ENCODE measurements around the gene C6orf141.
A peak's percentile ranks its signal among the peaks of the same experiment; 100 is the strongest.

C6orf141 gene

DNA sequence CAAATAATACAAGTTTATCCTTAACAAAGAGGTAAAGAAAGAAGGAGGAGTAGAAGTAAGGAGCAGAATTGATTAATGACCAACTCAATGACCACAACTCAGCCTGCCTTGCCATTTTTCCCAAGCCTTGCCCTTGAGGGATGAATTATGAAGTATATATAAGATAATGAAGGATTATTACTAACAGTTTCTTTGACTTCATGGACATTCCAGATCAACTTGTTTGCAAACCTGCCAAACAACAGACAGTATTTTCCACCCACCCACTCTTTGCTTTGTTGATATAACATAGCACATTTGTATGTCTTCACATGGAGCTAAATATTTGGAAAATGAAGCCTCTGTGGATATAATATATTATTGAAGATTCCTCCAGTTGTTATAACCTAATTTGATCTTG is 9.9 kb upstream of the C6orf141 start:
- no peak for DNase-seq

DNA sequence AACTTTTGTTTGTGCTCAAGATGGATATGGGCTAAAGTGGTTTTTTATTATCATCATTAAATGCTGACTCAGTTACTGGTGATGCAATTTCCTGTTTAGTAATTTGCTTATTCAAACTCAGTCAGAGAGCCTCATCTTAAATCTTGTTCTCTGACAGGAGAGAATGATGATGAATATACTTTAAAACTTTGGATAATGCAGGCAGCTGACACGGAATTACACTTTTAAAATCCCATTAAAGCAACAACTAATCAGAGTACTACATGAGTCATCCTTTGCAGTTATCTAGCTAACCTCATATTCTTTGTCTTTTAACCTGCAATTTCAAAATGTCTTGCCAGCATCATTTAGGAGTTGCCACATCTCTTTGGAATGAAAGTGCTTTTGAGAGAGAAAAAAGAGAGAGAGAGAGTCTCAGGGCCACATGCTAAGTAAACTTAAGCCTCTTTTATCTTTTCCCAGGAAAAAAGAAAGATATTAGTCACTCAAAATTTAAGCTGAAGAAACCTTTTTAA is 9.2 kb upstream of the C6orf141 start:
- peak; percentile 17 for DNase-seq

DNA sequence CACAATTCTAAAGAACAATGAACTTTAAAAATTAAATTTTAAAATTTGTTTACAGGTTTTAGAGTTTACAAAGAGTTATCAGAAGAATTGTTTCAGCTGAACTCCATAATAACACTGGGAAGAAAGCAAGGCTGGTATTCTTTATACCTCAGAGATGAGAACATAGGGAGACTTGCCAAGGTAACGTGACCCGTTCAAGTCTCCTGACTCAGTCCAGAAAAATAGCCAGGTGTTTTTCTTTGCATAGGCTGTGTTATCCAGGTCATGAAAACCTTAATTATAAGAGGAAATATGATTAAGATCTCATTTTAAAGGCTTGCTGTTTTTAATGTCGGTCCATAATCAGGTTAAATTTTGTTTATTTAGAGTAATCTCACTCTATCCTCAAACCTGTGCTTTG is 8.5 kb upstream of the C6orf141 start:
- peak; percentile 46 for DNase-seq

DNA sequence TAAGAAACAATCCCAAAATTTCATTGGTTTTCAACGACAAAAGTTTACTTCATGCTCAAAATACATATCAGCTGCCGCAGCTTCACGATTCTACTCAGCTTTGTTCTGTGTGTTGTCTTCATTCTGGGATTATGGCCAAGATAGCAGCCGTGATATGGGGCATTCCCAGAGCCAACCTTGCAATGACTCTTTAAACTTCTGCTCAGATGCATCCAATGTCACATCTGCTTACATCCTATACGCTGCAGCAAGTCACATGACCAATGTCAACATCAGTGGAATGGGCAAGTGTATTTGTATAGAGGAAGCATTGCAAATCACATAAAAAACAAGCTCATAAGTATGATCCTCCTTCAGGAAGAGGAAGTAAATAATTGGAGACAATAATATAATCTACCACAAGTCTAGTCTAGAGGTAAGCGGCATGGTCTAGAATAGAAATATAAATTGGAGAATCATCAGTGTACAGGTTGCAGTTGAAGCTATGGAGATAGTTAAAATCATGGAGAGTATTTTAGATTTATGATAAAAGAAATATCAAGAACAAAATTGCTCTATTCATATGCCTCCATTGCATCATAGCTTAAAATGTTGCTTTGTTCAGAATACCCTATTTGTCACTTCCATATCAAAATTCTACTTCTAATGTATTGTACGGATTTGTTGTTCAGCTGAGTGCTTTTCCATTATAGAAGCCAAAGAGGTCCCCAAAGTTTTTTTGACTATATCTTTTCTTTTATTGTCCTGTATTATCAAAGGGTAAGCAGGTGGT is 7.2 kb upstream of the C6orf141 start:
- no peak for DNase-seq

DNA sequence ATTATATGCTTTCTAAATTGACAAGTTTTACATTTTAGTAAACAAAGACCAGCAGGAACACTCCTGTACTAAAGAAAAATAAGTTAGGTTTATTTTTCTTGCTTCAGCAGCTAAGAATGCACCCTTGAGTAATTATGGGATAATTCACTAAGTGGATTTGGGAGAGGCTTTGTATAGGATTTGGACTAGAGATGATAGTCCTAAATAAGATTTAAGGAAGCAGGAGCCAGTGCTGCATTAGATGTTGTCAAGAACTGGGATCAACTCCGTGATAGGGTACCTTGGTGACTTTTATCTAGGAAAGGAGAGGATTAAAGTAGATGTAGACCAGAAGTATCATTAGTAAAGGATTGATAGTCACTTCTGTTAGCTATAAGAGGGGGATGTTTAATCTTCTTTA is 4.1 kb upstream of the C6orf141 start:
- no peak for DNase-seq

DNA sequence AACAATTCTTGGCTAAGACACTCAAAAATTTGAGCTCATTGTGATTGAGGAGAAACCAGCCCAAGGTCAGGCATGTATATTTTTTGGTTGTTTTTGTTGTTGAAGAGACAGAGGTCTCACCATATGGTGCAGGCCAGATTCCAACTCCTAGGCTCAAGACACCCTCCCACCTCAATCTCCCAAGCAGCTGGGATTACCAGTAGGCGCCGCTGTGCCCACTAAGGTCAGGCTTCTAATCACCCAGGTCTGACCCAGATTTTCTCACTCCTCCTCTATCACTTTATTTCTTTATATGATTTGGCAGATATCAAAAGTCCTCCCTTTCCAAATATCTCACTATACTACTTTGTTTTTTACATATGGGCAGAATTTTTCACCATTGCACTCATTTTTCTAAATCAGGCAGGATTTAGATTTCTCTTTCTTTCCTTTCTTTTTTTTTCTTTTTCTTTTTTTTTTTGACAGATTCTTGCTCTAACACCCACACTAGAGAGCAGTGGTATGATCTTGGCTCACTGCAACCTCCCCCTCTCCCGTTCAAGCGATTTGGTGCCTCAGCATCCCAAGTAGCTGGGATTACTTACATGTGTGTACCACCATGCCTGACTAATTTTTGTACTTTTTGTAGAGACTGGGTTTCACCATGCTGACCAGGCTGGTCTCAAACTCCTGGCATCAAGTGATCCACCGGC is 1.7 kb upstream of the C6orf141 start:
- DNase-seq, result no peak

DNA sequence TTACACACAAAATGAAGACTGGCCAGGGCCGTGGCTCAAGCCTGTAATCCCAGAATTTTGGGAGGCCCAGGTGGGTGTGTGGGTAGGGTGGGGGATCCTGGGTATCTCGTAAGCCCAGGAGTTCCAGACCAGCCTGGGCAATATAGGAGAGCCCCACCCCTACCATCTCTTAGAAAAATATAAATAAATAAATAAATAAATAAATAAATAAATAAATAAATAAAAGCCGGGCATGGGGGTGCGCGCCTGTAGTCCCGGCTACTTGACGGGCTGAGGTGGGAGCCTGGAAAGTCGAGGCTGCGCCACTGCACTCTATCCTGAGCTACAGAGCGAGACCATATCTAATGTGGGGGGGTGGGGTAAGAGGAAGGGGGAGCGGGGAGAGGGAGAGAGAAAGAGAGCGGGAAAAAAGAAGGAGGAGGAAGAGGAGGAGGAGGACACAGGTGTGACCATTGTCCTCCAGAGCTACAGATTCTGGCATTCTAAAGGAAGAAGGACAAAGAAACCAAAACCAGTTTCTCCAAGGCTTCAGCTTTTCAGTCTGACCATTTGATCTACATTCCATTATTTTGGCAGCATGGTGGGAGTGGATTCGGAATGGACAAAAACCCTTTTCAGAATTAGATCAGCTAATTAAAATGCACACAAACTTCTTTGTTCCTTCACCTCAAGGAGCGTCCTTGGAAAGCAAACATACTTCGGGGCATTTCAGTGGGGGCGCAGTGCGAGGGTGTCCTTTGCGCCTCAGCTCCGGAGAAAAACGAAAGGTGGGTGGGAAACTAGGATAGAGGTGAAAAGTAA is 577 bp upstream of the C6orf141 start:
- DNase-seq, result no peak

DNA sequence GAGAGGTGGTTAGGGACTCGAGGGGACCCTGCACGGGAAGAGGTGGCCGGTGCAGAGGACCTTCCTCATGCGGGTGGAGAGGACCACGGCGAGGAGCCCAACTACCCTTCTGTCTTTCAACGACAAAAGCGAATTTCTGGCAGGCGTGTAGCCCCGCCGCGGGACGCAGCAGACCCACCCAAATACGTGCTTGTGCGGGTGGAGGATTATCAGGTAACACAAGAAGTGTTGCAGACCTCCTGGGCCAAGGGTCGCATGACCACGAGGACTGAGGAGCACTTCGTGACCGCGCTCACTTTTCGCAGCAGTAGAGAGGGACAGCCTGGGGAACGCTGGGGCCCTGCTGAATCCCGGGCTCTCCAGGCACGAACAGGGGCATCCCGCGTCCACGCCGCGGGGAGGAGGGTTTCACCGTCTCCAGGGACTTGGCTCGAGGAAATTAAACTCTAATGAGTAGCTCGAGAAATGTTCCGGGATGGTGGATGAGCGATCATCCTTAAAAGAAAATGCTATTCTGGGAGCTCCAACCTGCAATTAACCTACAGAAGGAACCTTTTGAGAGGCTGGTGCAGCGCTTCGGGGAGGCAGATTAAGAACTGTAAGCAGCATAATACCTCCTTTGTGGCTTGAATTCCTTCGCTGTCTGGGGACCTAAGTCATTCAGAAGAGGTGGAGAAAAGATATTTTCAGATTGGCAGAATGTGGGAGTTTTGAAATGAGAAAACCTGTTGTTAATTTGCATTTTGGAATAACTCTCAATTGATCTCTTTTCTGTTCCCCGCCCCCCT is 804 bp downstream of the C6orf141 start:
- DNase-seq, result no peak

DNA sequence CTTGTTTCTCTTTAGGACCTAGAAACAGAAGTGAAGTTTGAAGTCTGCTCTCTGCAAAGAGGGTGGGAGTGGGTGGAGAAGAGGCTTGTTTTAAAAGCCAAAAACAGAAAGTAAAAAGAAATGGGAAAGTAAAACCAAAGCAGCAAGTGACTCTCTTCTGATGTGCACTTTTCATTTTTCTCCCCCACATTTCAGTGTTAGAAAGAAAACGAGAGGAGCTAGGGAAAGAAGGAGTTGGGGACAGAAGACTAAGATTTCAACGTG is 1.3 kb downstream of the C6orf141 start:
- DNase-seq, result no peak

DNA sequence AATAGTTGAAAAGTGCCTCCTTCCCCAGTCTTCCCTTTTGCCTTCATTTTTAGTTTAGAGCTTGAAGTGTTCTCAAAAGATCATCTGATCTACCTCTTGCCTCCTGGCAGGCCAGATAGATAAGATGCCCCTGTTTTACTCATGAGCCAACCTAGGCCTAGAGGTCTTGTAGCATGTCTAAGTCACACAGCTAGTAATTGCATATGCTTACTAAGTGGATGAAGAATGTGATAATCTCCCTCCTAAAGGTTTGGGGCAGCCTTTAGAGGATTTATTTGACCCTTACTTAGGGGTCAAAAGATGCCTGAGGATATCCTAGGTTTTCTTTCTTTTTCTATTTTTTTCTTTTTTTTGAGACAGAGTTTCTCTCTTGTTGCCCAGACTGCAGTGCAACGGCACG is 2.1 kb downstream of the C6orf141 start:
- DNase-seq, result no peak

DNA sequence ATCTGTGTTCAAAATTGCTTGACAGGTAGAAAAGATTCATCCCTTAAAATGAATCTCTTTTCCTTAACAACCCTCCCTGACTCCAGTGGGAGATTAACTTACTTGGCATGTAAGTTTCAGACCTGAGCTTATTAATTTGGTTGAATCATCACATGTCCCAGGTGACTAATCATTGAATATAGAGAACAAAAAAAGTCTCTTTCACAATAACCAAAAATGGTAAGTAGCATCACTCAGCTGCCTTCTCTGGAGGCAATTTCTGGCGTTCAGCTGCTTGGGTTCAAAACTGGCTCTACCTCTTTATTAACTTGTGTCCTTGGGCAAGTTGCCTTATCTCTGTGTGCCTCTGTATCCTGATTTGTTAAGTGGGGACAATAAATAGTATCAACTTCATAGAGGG is 2.9 kb downstream of the C6orf141 start:
- DNase-seq, result no peak

DNA sequence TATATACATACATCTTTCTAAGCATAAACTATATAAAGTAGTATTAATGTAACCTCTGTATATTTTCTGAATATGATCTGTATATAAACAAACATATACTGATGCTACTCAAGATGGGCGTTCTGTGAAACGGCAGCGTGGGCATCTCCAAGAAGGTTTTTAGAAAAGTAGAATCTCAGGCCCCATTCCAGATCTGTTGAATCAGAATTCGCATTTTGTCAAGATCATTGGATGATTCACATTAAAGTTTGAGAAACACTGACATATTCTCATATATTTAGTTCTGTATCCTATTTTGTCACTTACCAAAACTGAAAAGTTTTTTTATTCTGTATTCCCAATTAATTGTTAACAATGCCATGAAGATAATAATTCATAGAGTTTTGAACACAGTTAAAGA is 5.5 kb downstream of the C6orf141 start:
- no peak for DNase-seq

DNA sequence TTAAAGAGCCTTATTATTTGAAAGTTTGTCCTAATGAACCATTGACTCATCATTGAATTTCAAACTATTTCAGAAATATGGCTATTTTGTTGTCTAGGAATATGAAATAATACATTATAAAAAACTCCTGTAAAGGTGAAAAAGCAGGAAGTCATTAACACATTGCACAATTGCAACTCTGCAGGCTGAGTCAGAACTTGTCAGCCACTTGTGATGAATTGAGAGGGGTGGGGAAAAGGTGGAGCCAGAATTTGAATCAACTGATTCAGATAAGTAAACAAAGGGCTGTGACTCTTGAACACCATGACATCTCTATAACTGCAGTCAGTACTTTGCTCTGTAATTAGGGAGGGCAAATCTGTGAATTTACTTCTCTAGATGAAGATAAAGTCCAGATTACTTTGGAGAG is 6.0 kb downstream of the C6orf141 start:
- DNase-seq, result peak; percentile 43

DNA sequence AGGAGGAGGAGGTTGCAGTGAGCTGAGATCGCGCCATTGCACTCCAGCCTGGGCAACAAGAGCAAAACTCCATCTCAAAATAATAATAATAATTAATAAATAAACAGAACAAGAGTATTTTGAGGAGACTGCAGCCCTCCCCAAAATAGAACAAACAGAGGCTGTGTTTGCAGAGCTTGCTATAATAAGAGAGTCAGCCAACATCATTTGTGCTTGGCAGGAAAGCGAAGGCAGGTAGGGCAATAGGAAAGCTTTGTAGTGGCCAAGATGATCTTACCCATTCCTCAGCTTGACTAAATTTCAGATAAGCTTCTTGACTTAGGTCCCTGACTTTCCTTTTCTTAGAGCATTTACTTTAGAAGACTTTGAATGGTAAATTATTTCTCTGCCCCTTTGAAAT is 6.7 kb downstream of the C6orf141 start:
- no peak for DNase-seq

DNA sequence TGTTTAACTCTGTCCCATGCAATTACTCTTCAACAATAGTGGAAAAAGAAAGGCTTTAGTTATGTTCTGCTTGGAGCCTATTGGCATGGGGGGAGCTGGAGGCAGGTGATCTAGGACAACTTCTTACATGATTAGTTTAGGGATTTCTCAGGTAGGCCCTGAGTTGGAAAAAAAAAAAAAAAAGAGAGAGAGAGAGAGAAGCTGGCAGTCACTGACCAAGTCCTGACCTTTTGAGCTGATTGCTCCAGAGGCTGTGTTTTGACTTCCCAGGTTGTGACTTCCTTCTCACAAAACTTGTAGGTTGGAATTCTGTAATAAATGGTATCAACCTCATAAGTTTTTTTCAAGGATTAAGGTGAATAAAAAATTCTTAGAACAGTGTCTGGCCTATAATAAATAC is 7.8 kb downstream of the C6orf141 start:
- DNase-seq, result no peak

DNA sequence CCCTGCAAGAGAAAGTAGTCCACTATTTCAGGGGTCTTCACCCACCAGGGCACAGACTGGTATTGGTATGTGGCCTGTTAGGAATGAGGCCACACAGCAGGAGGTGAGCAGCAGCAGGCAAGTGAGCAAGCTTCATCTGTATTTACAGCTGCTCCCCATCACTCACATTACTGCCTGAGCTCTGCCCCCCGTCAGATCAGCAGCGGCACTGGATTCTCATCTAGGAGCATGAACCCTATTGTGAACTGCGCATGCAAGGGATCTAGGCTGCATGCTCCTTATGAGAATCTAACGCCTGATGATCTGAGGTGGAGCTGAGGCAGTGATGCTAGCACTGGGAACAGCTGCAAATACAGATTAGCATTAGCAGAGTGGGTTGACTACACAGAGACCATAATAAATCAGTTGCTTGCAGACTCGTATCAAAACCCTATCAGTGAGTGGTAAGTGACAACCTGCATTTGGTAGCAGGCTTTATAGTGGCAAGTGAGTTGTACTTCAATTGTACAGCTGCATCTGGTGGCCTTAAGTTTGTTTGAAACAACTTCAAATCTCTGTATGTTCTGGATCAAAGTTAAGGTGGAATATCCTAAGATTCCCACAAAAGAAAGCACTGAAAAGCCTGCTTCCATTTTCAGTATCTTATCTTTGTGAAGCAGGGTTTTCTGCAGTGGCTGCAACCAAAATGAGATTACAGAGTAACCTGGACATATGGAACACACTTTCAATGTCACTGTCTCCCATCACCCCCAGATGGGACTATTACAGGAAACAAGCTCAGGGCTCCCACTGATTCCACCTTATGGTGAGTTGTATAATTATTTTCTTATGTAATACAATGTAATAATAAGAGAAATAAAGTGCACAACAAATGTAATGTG is 12.8 kb downstream of the C6orf141 start:
- DNase-seq, result no peak

DNA sequence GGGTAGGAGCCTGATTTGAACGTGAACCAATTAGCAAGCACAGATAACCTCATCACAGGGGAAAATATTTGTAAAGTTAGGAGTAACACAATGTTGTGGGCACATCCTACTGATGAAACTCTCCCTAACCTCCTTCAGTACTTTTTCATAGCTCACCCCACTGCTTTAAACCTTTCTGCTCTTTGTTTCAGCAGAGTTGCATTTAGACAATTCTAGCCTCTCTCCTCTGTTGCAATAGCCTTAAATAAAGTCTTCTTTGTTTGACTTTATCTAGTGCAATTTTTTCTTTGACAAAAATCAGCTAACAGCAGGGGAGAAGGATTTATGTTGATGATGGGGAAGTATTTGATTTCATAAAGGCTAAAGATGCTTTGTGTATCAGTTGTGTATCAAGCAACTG is 14.1 kb downstream of the C6orf141 start:
- no peak for DNase-seq

DNA sequence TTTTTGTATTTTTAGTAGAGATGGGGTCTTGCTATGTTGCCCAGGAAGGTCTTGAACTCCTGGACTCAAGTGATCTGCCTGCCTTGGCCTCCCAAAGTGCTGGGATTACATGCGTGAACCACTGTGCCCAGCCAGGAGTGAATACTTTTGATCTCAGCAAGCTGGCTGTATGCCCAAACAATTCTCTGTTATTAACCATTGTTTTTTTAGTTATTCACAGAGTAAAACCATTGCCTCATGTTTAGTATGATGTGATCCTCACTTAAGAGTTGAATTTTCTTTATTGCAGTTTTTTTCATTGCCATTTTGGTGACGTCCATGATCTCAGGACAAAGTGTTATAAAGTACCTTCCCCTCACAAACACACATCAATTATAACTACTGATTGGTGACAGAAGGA is 14.8 kb downstream of the C6orf141 start:
- no peak for DNase-seq

DNA sequence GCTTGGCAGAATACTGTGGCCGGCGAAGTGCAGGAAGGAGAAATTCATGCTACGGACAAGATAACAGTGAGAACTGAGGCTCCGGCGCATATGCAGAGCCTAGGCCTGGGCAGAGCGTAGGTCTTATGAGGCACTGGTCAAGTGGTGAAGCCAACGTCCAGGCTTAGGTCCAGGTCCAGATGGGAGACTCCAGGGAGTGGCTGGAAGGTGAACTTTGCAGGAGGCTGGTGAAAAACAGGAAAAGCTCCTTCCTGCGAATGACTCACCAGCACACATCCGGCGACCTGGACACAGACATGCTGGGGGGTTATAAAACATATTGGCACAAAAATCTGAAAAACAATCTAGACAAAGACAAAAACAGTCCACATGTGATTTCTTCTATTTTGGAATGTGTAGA is 15.4 kb downstream of the C6orf141 start:
- no peak for DNase-seq

DNA sequence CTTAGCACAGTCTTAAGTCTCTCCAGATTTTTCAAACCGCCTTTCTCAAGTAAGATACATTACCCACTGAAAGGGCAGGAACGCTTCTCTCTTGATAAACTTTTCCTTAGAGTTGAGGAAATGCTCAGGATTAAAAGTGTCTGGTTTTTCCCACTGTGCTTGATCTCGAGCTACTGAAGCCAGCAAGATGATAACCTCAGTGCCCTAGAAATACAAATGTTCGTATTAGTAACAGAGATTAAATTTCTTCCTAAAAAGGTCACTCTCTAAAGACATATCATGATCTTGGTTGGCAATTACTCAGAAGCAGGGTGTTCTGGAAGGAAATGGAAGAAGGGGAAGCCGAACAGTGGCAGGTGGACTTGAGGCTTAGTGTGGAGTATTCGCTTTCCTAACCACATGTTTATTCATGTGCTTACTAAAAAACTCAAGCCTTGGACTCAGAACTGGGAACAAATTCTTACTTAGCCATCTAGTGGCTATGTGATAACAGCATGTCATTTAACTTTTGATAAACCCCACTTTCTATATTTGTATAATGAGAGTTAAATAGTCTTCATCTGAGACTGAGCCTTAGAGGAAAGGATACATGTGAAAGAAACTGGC is 20.1 kb downstream of the C6orf141 start:
- DNase-seq, result no peak

DNA sequence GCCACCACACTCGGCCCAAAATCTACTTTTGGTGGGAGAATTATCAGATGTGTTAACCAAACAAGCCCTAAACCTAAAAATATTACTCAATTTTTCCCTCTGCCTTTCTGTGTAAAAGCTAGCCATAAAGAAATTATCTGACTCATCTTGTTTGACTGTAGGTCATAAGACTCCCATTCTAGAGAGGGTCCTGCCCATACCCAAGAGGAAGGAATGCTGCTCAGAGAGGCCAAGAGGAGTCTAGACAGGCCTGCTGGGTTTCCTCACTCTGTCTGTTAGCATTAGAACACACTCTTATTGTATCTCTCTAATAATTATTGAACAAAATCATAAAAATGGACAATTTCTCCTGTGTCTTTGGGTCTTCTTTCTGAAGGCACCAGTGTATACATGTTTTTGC is 26.1 kb downstream of the C6orf141 start:
- no peak for DNase-seq

DNA sequence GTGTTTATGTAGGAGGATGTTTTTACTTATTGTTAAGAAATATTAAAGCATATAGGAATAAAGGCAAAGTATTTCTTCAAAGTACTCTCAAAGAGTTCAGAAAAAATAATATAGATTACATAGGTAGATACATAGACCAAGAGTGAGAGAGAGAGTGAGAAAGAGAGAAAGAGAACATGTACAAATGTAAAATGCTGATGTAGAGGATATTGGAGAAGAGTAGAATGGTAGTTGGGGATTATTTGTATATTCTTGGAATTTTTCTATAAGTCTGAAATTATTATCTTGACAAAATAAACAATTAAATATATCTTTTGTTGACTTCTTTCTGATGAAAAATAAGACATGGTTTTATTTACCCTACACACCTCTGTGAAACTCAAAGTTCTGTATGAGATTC is 29.2 kb downstream of the C6orf141 start:
- DNase-seq, result no peak
